Skeletal muscle tissue (tissue), 4 donors: ENCODE results near the gene TSPYL4. TPM values are rescaled to one million over a fixed set of nuclear protein-coding genes. Genes with fewer than 3 reads are reported as not detected.

Experiments
- H3K27ac ChIP-seq: one replicate; pipeline ENCODE4 v1.7.0; 2013; ENCODE audit warnings: mild to moderate bottlenecking, low read depth, low read length, inconsistent platforms
- H3K27me3 ChIP-seq, 3 donors: one replicate each; pipeline ENCODE4 v1.7.0; 2013; ENCODE audit warnings: low read length in 3 of 3; ENCODE audit not compliant: control insufficient read depth in 3 of 3, insufficient read depth in 3 of 3
- H3K36me3 ChIP-seq, 3 donors: one replicate each; pipeline ENCODE4 v1.7.0; 2013; ENCODE audit warnings: low read length in 3 of 3; ENCODE audit not compliant: control insufficient read depth in 3 of 3, insufficient read depth in 3 of 3
- H3K4me1 ChIP-seq, 3 donors: one replicate each; pipeline ENCODE4 v1.7.0; 2013; ENCODE audit warnings: low read length in 3 of 3, mild to moderate bottlenecking in 3 of 3; ENCODE audit not compliant: control insufficient read depth in 3 of 3, insufficient read depth in 3 of 3
- H3K4me3 ChIP-seq, 3 donors: one replicate each; pipeline ENCODE4 v1.7.0; 2013; ENCODE audit warnings: low read length in 3 of 3
- H3K9ac ChIP-seq, 3 donors: one replicate each; pipeline ENCODE4 v1.7.0; 2013; ENCODE audit warnings: low read length in 3 of 3, mild to moderate bottlenecking in 3 of 3, moderate library complexity in 2 of 3, low read depth in 1 of 3
- H3K9me3 ChIP-seq, 3 donors: one replicate each; pipeline ENCODE4 v1.7.0; 2013; ENCODE audit warnings: low read length in 3 of 3; ENCODE audit not compliant: control insufficient read depth in 3 of 3
- total RNA-seq: library from RNA; depleted of rRNA; stranded (reverse); fragments of >200 nt; gene quantifications from one replicate; pipeline ENCODE4 v1.2.3, GENCODE V29; 2014
- donor health status: Osteomylitis.

Gene TSPYL4
- total RNA-seq, 1 donor from 2014 or later: 8.4 TPM

GRCh38 chr6:116239256-116239655 lies 14.6 kb downstream of the TSPYL4 start:
- Histone ChIP-seq H3K4me3 (no peak overlapping the region), H3K27me3 (no peaks in the 10 kb centered on the region), H3K27ac (no peak overlapping the region), H3K36me3 (peaks cover 7 to 16% (median 15%) of the 10 kb centered on the region in 3 donors), H3K9ac (no peak overlapping the region), H3K9me3 (no peaks in the 10 kb centered on the region), H3K4me1 (no peaks in the 10 kb centered on the region)

GRCh38 chr6:116238083-116238482 lies 15.8 kb downstream of the TSPYL4 start:
- Histone ChIP-seq H3K9me3 (no peaks in the 10 kb centered on the region), H3K36me3 (peaks cover 5 to 15% (median 14%) of the 10 kb centered on the region in 3 donors), H3K27ac (no peak overlapping the region), H3K27me3 (no peaks in the 10 kb centered on the region), H3K9ac (no peak overlapping the region), H3K4me1 (no peaks in the 10 kb centered on the region), H3K4me3 (no peak overlapping the region)

- H3K9me3 ChIP-seq: no peaks in the 10 kb centered on the region
- H3K4me1 ChIP-seq: no peaks in the 10 kb centered on the region
- H3K36me3 ChIP-seq: peaks cover 5 to 15% (median 11%) of the 10 kb centered on the region in 3 donors
- no peak overlapping the region for H3K9ac ChIP-seq
- no peak overlapping the region for H3K27ac ChIP-seq
- H3K27me3 ChIP-seq: no peaks in the 10 kb centered on the region
- no peak overlapping the region for H3K4me3 ChIP-seq
Measured at GRCh38 chr6:116234689-116235088, 19.2 kb downstream of the TSPYL4 start.

- Histone ChIP-seq H3K9ac (no peak overlapping the region), H3K27me3 (no peaks in the 10 kb centered on the region), H3K36me3 (peaks cover 3 to 6% (median 3%) of the 10 kb centered on the region in 3 donors), H3K9me3 (no peaks in the 10 kb centered on the region), H3K27ac (no peak overlapping the region), H3K4me3 (no peak overlapping the region), H3K4me1 (peaks cover 0 to 1% (median 0%) of the 10 kb centered on the region in 3 donors)
Measured at GRCh38 chr6:116229287-116229913, 24.5 kb downstream of the TSPYL4 start.

GRCh38 chr6:116223355-116223754 lies 30.5 kb downstream of the TSPYL4 start:
- Histone ChIP-seq H3K27me3 (no peaks in the 10 kb centered on the region), H3K9me3 (no peaks in the 10 kb centered on the region), H3K36me3 (peaks cover 2 to 5% (median 3%) of the 10 kb centered on the region in 3 donors), H3K4me3 (no peak overlapping the region), H3K4me1 (peaks cover 0 to 5% (median 0%) of the 10 kb centered on the region in 3 donors), H3K27ac (no peak overlapping the region), H3K9ac (no peak overlapping the region)

- peaks cover 2 to 5% (median 3%) of the 10 kb centered on the region in 3 donors for H3K36me3 ChIP-seq
- peaks cover 0 to 5% (median 0%) of the 10 kb centered on the region in 3 donors for H3K4me1 ChIP-seq
- H3K9ac ChIP-seq: no peak overlapping the region
- no peaks in the 10 kb centered on the region for H3K27me3 ChIP-seq
- no peak overlapping the region for H3K27ac ChIP-seq
- H3K4me3 ChIP-seq: no peak overlapping the region
- H3K9me3 ChIP-seq: no peaks in the 10 kb centered on the region
Measured at GRCh38 chr6:116221911-116222310, 32.0 kb downstream of the TSPYL4 start.

- no peaks in the 10 kb centered on the region for H3K27me3 ChIP-seq
- H3K27ac ChIP-seq: no peak overlapping the region
- H3K9ac ChIP-seq: no peak overlapping the region
- H3K9me3 ChIP-seq: no peaks in the 10 kb centered on the region
- H3K36me3 ChIP-seq: peaks cover 2 to 5% (median 3%) of the 10 kb centered on the region in 3 donors
- H3K4me1 ChIP-seq: peaks cover 0 to 5% (median 0%) of the 10 kb centered on the region in 3 donors
- H3K4me3 ChIP-seq: no peak overlapping the region
Measured at GRCh38 chr6:116221067-116221466, 32.8 kb downstream of the TSPYL4 start.

- Histone ChIP-seq H3K27me3 (no peaks in the 10 kb centered on the region), H3K36me3 (peaks cover 2 to 5% (median 2%) of the 10 kb centered on the region in 3 donors), H3K27ac (no peak overlapping the region), H3K4me1 (no peaks in the 10 kb centered on the region), H3K9ac (no peak overlapping the region), H3K9me3 (no peaks in the 10 kb centered on the region), H3K4me3 (no peak overlapping the region)
Measured at GRCh38 chr6:116218866-116219265, 35.0 kb downstream of the TSPYL4 start.

GRCh38 chr6:116218172-116218633 lies 35.7 kb downstream of the TSPYL4 start:
- no peak overlapping the region for H3K27ac ChIP-seq
- H3K9ac ChIP-seq: no peak overlapping the region
- H3K9me3 ChIP-seq: no peaks in the 10 kb centered on the region
- no peak overlapping the region for H3K4me3 ChIP-seq
- H3K4me1 ChIP-seq: no peaks in the 10 kb centered on the region
- no peaks in the 10 kb centered on the region for H3K27me3 ChIP-seq
- peaks cover 2 to 5% (median 2%) of the 10 kb centered on the region in 3 donors for H3K36me3 ChIP-seq

GRCh38 chr6:116217069-116217468 lies 36.8 kb downstream of the TSPYL4 start:
- Histone ChIP-seq H3K4me3 (no peak overlapping the region), H3K9ac (no peak overlapping the region), H3K27ac (no peak overlapping the region), H3K9me3 (no peaks in the 10 kb centered on the region), H3K36me3 (peaks cover 0 to 2% (median 2%) of the 10 kb centered on the region in 3 donors), H3K27me3 (no peaks in the 10 kb centered on the region), H3K4me1 (no peaks in the 10 kb centered on the region)
